NCI-H1105 treated with DMSO at 0.1 percent for 48 hours (cell line): Measurements from ENCODE around the gene AGER.
"Not testable (repeated sequence)": the region's sequence is repeated elsewhere in the genome, so short reads cannot be mapped to it uniquely, and the experiment has no call there.

Experiments used
- DNase-seq: peaks from one replicate; lab custom pipeline; 2025; lab: John Stamatoyannopoulos, UW

The AGER gene

DNA sequence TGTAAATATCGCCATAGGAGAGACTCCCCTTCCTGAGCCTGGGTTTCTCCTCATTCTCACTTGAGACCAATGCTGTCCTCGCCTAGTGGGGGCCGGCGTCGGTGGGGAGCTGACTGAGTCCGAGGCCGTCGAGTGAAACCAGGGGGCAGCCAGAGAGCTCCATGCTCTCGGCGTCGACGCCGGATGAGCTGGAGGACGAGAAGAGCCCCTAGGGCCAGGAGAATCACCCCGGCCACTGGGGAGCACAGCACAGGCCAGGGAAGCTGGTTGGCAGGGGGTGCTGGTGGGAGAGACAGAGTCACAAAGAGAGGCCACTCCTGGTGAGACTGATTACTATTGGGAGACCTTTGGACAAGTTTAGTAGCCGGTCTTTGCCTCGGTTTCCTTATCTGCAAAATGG lies 14.8 kb upstream of the AGER start:
- no peak for DNase-seq

DNA sequence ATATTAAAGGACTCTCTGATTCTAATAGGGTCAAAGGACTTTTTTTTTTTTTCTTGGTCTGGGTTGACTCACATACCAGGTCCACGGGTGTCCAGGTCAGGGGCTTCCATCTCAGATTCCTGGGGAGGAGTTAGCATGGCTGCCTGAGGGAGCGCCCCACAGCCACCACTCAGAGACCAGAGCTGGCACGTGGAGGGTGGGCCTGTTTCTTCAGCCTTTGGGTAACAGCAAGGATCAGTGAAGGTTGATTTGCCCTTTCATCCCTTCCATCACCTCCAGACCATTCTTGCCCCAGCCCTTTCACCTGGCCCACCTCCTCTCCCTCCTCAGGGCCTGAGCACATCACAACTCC lies 14.3 kb upstream of the AGER start:
- DNase-seq: no peak

DNA sequence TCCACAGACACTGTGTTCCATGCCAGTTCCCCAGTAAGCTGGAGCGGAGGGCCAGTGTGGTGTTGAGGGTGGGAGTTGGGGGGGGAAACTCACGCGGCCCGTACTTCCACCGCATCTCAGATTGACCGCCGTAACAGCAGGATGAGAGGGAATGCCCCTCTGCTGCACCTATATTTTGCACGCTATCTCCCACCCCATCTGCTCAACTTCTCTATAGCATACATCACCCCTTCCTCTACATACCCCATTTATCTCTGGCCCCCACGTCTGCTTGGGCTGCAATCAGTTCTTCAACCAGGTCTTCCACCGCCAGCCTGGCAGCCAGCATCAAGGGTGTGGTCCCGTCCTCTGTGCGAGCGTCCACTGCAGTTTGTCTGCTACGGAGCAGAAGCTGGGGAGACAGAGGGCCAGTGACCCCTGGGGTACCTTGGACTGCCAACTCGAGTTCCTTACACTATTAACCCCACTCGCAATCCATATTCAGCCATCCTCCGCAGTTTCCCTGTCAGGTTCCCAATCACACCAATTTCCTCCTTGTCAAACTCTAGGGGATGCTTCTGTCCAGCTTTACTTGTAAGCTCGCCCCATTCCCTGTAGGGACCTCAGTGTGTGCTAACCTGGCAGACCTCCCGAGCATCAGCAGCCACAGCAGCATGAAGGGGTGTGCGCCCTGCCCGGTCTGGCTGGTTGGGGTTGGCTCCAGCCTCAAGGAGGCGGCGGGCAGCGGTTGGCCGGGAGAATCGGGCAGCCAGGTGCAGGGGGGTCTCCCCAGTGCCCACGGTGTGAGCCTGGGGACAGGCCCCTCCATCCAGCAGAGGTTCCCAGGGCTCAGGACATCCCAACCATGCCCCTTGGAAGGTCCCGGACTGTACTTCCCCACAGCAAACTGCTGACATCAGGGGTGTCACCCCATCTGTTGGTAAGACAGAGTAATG lies 12.9 kb upstream of the AGER start:
- no peak for DNase-seq

DNA sequence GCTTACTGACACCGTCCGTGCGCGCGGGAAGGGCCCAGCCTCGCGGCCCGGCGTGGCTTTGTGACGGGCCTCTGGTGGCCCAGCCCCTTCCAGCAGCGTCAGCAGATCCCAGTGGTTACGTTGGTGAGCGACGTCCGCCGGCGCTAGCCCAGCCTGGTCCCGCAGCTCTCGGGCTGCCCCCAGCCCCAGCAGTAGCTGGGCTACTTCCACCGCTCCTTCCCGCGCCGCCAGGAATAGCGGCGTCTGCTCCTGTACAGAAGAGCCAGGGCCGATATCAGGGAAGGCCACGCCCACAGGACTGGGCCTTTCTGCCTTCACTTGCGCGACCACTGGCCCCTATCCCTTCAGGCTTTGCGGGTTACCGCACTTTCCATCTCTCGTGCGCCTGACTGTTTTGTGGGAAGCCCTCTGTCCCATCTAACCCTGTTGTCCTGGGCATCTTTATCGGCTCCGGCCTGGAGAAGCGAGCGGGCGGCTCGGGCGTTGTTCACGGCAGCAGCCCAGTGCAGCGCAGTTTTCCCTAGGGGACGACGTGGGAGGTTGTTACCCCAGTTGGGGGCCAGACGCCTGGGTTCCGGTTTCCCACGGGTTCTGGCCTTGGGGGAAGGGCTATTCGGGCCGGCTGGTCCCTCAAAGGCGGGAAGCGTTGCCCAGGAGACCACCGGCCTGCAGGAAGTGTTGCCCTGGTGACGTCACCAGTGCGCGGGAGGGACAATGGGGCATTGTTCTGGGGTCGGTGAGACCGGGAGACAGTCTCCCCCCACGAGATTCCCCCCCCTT lies 12.0 kb upstream of the AGER start:
- peak; percentile 83 for DNase-seq

DNA sequence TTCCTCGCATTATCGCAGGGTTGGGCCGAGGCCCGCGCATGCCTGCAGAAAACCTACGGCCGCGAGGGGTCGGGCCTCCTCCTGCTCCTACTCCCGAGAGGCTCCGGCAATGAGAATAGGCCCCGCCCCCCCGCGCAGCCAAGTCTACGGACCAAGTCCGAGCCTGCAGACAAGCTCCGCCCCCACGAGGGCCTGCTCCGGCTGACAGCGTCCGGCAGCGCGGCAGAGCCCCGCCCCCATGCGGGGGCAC lies 11.5 kb upstream of the AGER start:
- peak; percentile 99 for DNase-seq

DNA sequence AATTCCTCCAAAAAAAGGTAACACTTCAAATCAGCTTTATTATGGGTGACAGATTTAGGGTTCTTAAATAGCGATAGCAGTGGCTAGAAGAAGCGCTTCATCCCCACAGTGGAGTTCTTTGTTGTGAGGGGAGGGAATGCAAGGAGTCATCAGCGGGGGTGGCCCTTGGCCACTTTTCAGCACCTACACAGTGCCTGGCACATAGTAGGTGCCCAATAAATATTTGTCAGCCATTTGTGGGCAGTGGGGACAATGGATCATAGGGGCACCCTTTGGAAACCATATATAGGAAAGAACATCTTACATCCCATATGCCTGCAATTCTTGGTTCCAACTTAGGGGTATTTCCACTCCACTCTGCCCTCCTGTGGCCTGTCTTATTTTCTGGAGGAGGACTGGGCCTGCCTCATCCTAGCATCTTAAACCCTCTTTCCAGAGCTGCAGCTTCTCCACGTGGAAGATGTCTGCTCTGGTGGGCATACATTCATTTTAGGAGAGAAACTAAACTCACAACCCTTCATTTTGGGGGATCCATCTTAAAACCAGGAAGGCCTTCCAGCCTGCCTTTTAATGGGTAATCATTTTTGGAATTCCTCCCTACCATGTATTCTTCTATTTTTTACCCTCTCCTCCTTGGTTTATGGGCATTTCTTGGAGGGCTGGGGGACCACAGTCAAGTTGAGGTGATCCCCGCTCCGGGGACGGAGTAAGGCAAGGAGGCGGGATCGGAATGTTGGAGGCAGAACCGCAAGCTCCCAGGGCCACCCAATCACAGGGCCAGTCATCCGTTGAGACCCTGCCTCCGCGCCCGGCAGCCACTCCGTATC lies 11.0 kb upstream of the AGER start:
- DNase-seq: no peak

DNA sequence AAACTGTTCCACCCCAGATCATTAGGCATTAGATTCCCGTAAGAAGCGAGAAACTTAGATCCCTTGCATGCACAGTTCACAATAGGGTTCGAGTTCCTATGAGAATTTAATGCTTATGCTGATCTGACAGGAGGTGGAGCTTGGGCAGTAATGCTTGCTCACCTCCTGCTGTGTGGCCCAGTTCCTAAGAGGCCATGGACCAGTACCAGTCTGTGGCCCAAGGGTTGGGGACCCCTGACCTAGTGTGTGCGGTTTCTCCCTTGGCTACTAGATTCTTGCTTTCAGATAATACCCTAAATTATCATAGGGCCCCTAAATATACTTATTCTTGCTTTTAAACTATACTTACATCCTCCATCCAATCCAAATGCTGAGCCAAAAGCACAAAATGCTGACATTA lies 10.3 kb upstream of the AGER start:
- DNase-seq: no peak

DNA sequence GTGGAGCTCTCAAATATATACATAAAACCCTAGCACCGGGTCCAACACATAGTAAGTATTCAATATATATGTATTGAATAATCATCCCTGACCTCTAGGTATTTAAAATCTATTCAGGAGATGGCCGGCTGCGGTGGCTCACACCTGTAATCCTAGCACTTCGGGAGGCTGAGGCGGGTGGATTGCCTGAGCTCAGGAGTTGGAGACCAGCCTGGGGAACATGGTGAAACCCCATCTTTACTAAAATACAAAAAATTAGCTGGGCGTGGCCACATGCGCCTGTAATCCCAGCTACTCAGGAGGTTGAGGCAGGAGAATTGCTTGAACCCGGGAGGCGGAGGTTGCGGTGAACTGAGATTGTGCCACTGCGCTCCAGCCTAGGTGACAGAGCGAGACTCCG lies 9.0 kb upstream of the AGER start:
- DNase-seq: not testable (repeated sequence)

DNA sequence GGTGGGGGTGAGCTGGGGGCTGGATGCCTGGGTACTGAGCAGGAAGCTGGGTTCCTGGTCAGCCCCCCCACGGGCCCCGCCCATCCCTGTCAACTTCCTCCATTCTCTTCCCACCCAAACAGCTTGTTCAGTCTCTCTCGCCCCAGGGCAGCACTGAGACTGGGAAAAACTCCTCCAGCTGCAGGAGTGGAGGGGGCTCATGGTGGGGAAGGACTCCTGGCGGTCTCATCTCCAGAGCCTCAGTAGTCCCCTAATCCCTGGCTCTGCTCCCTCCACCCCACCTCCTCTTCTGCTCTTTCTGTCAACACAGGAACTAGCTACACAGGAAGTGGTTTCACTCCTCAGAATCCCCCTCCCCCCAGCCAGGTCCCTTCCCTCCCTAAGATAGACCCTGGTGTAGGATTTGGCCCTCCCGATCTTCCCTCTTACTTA lies 8.6 kb upstream of the AGER start, which contains the start of gene GPSM3:
GPSM3 (minus strand) TSS at position 36 of the 432 bp plus-strand sequence. CDS start 130 bp downstream, outside the sequence.
- no peak for DNase-seq

DNA sequence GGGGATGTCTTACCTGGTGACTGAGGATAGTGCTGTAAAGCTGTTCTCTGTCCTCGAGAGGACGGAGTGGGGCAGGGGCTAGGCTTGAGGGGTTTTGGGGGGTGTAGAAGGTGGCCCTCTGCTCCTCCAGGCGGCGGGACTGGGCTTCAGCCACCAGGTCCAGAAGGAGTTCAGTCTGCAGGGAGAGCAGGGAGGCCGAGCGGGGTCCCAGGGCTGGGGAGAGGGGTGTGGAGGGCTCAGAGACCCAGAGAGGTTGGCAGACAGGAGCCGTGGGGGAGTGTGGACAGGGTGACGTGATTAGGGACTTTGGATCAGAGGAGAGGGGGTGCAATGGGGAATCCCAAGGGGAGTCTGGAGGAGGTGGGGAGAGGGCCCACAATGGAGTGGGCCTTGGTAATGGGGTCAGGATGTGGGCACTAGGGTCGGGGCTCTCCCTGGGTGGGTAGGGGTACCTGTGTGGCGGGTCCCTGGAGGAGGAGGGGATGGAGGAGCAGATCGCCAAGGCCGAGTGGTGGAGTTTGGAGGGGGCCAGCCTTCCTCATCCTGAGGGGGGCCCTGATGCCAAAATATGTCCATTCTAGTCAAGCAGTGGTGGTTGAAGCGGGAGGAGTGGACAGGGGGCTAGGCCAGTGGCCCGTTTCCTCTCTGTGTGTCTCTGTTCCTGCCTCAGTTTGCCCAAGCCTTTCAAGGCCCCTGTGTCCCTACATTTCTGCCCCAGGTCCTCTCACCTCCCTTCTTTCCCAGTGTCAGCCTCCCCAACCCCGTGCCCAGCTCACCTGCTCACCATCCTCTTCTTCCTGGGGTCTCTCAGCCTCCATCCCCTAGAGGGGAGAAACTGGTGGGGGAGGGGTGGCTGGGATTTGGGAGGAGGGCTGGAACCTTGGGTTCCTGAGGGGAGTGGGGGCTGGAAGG lies 7.9 kb upstream of the AGER start:
- no peak for DNase-seq

DNA sequence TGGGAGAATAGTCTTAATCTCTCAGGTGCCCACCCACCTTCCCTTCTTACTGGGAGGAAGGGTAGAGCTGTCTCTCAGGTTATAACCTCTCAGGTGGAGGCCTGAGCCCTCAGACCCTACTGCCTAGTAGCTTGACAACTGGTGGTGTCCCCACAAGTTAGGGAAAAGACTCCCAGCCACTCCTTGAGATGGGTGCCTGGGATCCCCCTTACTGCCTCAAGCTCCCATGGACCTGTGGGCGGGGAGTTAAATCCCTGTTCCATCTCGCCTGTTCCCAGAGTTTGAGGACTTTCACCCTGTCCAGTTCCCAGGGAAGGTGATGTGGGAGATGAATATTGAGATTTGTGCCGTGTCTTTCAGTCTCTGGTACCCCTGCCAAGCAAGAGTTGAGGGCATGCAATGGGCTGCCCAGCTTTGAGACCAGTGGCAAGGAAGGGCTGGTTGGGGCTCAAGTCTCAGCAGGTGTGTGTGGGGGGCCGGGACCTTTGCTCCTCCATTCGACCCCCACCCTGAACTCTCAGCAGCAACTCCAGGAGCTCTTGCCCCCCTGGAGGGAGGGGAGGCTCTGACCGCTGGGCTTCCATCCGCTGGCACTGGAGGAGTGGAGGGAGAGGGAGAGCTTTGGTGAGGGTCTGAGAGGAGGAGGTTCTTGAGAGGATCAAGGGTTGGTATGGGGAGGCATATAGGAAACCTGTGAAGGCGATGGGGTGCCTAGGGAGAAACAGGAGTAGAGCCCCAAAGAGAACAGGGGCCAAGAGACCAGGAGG lies 7.0 kb upstream of the AGER start:
- DNase-seq: no peak

DNA sequence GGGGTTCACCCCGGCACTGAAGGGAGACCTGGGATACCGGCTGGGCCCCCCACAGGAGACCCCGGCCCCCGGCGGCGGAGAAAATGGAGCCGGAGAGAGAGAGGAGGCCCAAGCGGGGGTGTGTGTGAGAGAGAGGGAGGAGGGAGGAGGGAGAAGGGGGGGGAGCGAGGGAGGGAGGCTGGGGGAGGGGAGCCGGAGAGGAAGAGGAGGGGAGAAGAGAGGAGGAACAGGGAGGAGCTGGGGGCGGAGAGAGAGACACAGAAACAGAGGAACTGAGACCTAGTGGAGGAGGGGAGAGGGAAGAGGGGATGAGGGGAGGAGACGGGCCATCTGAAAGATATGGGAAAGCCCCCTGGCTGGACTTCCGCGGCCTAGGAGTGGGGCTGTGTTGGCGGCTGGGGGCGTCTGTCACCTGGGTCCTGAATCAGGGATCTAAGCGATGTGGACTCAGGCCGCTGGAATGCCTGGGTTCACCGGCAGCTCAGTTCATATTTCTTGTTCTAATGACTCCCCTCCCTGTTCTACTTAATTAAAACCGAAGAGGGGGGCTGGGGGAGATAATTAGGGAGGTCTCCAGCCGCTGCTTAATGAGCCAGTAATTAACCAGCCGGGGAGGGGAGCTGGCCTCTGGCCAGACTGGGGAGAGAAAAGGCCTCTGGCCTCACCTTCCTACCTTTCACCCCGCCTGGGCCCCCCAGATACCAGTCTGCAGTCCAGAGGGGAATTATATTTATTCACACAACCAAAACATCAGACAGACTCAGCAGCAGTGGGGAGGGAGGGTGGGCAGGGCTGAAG lies 6.2 kb upstream of the AGER start, which contains the start of gene PBX2:
PBX2 (minus strand) TSS at position 149 of the 798 bp plus-strand sequence. CDS start 287 bp downstream, outside the sequence.
- peak; percentile 88 for DNase-seq

DNA sequence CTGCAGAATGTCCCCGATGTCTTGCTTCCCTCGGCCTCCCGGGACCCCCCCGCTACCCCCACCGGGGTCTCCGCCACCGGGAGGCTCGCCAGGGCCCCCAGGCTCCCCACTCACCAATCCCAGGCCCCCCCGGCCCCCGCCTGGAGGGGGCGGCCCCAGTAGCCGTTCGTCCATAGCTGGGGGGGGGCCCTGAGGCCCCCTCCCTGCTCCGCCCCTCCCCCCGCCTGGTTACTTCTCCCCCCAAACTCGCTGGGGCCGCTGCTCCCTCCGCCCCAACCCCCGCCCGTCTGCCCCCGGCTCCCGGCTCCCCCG lies 5.6 kb upstream of the AGER start:
- DNase-seq: no peak

DNA sequence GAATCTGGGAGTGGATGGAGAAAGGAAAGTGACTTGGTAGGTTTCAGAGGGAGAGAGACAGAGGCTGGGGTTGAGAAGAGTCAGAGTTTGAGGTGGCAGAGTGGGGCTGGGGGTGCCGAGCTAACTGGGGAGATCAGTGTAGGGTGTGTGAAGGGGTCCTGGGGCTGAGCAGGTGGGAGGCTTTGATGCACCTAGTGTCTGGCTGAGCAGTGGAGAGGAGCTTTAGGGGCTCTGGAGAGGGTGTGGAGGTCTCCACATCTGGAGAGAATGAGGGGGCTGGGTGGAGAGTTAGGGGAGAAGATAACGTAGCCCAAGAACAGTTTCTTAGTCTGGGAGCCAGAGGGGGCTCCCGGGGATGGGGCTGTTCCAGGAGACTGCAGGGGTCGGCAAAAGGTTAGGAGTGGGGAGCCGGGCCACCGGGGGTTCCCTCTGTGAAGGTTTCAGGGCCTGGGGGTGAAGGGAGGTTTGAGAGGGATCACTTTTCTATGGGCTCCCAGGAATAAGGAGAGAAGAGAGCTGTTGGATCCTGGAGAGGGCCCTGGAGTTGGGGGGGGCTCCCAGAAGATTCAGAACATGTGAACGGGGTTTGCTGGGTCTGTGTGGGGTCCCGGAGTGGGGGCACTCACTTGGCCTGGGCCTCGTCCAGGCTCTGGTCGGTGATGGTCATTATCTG lies 5.2 kb upstream of the AGER start:
- DNase-seq: no peak

DNA sequence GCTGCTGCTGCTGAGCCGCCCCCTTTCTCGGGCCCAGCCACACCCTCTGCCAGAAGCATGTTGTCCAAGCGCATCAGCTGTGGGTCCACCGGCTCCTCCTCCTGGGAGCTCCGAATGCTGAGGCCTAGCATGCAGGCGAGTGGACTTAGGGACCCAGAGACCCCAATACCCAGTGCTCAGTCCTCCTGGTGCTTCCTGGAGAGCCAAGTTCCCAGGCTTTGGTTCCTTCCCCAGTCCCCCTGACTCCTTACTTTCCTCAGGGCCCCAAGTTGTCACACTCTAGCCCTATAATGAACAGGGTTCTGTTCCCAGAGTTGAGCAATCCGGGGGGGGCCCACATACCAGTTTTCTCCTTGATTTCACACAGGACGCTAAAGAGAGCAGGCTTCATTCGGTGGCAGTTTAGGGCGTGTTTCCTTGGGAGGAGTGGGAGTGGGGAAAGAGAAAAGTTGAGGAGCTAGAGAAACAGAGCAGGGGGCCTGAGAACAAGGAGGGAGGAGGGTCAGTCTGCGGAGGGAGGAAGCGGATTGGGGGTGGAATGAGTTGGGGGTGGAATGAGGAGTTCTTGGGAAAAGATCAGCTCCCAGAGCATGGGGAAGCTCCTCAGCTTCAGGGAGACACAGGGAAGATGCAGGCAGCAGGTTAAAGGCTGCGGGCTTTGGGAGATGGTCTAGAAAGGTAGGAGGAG lies 4.5 kb upstream of the AGER start:
- no peak for DNase-seq

DNA sequence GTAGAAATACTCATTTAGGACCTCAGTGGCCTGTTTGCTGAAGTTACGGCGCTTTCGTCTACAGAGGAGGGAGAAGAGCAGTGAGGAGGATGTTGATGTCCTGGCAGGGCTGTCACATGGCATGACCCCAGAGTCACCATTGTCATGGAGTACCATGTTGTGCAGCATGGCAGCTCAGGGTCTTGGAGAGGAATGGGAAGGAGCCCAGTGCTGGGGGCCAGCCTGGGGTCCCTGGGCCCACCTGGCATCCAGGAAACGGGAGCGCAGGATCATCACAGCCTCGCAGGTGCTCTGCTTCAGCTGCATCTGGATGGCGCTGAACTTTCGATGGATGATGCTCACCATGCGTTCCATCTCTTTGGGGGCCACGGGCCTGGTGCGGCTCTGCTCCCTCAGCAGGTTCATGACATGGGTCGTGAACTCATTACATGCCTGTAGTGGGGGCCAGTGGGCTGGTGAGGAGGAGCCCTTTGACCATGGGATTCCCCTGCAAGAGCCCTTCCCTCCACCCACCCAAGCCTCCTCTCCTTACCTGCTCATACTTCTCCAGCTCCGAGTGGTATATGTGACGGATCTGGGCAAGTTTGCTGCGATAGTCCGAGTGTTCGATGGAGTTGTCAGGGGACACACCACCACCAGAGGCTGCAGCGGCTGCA lies 3.8 kb upstream of the AGER start:
- DNase-seq: not testable (repeated sequence)

DNA sequence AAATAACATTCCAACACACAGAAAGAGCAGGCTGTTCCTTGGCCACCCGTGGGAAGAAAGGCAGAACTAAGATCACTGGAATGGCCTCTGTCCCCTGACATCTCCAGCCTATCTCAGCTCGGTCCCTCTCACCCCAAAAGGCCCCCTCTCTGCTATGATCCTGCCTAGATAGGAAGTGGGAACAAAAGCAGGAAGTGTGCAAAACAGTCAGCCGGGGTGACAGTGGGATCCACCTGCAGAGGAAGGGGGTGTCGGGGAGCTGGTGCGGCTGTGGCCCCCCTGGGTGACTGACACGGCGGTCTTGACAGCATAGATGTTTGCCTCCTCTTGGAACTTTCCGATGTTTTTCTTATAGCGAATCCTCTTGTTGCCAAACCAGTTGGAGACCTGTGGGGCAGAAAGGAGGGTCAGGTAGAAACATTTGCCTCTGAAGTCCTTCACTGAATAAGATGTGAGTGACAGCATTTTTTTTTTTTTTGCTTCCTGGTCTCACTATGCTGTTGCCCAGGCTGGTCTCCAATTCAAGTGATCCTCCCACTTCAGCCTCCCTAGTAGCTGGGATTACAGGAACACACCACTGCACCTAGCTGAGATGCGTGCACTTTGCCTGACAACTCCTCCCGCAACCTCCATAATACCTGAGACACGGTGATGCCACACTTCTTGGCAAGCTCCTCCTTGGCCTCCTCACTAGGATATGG lies 3.1 kb upstream of the AGER start:
- no peak for DNase-seq
